HG03342 (cell line): ENCODE data around the gene CDH5.

ENCODE experiments used
- ATAC-seq: cut with Tn5 transposase; IDR thresholded peaks from one replicate; pipeline ENCODE4 v1.9.1; 2021; ENCODE audit warnings: mild to moderate bottlenecking, moderate library complexity; ENCODE audit not compliant: unreplicated experiment

The CDH5 gene

DNA sequence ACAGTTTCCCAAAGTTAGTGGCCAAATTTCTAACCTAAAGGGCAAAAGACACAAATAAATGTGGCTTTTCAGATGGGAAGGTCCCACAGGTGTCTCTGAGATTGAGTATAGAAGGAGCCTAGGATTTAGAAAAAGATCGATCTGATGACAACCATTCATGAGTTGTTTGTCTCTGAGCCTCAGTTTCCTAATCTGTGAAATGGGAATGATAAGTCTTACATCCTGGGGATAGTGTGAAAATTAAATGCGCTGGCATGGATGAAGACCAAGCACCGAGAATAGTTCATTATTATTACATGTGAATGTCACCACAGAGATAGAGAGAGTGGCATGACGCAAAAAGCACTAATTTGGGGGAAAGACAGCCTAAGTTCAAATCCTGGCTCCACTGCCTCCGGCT, 7.2 kb downstream of the CDH5 start:
- no peak for ATAC-seq

GRCh38 chr16:66374176-66374575, 7.7 kb downstream of the CDH5 start:
- no peak for ATAC-seq

DNA sequence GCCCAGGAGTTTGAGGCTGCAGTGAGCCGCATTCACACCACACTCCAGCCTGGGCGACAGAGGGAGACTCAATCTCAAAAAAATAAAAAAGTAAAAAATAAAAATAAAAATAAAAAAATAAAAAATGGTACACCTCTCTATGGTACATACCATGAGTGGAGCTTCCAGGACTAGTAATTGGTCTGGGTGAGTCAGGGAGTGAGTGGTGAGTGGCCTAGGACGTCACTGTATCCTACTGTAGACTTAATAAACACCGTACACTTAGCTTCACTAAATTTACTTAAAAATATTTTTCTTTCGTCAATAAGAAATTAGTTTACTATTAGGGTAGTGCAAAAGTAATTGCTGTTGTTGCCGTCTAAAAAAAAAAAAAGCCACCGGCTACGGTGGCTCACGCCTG, 9.0 kb downstream of the CDH5 start:
- ATAC-seq = no peak

DNA sequence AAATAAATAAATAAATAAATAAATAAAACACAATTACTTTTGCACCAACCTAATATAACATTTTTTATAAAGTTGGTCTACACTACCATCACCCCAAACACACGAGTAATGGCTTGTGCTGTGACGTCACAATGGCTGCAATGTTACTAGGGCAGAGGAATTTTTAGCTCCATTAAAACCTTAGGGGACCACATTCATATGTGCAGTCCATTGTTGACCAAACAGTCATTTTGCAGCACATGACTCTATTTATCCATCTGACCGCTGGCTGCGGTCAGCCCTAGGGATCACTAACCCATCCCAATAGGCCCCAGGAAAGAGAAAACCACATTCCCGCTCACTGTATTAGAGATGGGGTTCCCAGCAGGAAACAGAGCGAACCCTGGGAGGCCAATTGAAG, 9.6 kb downstream of the CDH5 start:
- no peak for ATAC-seq

- ATAC-seq = no peak
Observed at GRCh38 chr16:66376577-66377305, 10.2 kb downstream of the CDH5 start.

- ATAC-seq = no peak
Observed at GRCh38 chr16:66377324-66377723, 10.8 kb downstream of the CDH5 start.

DNA sequence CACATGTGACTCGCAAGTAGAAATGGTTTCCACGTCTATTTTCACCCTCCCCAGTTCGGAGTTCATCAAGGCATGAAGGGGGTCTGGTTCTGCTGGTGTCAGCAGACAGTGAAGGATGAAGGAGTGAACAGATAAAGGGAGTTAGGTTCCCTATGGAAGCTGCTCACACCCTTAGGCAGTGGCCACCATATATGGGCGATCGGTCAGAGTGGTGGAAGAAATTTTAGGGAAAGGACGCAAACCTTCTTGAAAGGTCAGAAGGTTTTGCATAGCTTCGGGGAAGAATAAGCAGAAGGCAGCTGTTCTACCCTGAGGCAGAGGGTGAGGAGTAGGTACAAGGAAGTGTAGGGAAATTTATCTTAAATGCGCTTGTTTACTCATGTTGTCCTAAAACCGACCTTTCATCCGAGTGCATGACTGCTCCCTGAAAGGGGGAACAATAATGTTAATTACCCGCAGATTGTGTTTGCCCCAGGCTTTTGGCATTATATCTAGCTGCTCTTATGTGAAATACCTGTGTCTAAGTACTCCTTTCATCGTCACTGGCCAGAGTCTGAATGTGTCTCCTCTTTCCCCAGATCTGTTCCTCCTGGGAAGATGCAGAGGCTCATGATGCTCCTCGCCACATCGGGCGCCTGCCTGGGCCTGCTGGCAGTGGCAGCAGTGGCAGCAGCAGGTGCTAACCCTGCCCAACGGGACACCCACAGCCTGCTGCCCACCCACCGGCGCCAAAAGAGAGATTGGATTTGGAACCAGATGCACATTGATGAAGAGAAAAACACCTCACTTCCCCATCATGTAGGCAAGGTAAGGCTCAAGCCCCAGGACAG, 12.5 kb downstream of the CDH5 start:
- no peak for ATAC-seq

DNA sequence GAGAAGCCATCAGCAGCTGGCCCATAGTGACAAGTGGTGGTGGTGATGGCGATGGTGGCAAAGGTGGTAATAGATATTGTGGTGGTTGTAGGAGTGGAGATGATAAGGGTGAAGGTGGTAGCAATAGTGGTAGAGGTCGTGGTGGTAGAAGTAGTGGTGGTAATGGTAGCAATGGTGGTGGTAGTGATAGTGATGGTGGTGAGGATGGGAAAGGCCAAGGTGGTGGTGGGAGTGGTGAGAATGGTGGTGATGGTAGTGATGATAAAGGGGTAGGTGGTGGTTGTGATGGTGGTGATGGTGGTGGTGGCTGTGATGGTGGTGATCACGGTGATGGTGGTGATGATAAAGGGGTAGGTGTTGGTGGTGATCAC, 13.1 kb downstream of the CDH5 start:
- ATAC-seq = no peak

GRCh38 chr16:66380421-66380820, 13.9 kb downstream of the CDH5 start:
- no peak for ATAC-seq

GRCh38 chr16:66381585-66382170, 15.2 kb downstream of the CDH5 start:
- ATAC-seq = no peak

- ATAC-seq = no peak
Observed at GRCh38 chr16:66382171-66382965, 15.9 kb downstream of the CDH5 start.

DNA sequence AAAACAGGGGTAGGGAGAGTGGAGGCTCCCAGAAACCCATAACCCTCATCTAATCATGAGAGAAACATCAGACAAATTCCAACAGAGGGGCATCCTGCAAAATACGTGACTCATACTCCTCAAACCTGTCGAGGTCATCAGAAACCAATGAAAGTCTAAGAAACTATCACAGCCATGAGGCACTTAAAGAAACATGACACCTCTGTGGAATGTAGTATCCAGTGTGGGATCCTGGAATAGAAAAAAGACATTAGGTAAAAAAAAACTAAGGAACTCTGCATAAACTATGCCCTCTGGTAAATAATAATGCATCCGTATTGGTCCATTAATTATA, 16.4 kb downstream of the CDH5 start:
- no peak for ATAC-seq

DNA sequence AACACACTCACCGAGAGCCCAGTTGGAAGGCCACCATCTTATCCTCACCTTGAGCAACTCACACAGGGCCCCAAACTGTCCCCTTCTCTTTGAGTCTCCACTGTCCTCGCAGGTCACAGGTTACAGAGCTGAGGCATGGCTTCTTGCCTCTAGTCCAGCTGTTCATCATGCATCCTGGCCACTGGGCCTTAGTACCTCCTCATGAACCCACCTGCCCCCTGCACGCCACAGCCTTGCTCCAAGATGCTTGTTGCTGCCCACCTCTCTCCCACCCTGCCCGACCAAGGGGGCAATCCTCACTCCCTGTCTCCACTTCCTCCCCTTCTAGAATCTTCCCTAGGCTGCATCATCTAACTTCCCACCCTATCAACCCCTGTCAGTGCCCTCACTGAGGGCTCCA, 17.1 kb downstream of the CDH5 start:
- no peak for ATAC-seq

DNA sequence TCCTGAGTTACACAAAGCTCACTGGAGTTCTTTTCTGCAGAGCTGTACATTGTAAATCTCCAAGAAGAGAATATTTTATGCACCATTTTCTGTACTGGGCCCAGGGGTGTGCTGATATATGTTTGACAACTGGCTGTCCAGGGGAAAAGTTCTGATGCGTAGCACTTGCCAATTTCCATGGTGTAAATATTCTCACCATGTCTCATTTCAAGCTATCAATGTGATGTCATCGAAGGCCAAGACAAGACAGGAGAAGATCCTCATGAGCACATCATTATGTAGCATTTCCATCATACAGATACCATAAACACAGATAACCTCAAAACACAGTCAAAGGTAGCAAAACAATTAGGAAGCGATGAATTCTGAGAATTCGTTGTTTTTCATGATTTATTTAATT, 18.9 kb downstream of the CDH5 start:
- ATAC-seq = no peak

DNA sequence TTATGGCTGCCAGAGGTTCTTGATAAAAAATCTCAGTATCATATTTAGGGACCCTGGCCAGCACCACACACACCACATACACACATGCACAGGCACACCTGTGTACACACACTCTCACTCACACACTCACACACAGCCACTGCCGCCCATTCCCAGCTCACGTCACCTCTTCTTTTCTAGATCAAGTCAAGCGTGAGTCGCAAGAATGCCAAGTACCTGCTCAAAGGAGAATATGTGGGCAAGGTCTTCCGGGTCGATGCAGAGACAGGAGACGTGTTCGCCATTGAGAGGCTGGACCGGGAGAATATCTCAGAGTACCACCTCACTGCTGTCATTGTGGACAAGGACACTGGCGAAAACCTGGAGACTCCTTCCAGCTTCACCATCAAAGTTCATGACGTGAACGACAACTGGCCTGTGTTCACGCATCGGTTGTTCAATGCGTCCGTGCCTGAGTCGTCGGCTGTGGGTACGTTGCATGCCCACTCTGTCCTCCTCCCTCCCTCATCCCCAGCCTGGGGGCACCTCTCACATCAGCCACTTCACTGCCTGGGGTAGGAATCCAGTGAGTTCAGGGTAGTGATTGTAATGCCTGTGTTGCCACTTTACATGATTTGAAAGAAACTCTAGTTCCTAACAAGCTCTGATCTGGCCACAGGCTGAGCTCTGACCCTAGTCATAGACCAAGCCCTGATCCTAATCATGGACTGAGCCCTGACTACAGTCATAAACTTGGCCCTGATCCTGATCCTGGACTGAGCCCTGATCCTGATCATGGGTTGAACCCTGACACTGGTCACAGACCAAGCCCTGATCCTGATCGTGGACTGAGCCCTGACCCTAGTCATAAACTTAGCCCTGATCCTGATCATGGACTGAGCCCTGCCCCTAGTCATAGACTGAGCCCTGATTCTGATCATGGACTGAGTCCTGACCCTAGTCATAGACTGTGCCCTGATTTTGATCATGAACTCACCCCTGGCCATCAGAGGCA, 20.4 kb downstream of the CDH5 start:
- ATAC-seq = no peak

- ATAC-seq = no peak
Observed at GRCh38 chr16:66387817-66388332, 21.4 kb downstream of the CDH5 start.

DNA sequence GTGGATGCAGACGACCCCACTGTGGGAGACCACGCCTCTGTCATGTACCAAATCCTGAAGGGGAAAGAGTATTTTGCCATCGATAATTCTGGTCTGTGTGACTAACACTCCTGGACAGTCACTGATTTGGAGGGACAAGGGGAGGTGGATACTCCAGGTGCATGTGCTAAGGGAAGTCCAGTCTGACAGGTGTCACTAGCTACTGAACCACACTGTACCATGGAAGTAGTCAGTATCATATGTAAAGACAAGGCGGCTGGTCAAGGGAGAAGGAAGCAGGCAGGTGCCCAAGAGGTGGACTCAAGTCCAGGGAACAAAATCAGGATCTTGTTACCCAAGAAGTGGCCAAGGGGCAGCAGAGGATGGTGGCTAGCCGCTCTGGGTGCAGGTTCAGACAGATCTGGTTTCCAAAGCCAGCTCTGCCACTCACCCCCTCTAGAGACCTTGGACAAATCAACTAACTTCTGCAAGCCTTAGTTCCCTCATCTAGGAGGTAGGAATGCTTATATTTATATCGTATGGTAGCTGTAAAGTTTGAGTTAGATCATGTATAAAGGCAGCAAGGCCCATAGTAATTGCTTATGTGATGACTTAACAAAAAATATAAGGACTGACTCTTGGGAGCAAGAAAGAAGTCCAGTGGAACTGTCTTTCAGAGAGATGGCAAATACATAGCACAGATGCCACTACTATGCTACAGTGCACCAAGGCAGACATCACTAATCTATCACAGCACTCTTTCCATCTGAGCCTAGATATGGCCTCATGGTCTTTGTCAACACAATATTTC, 22.1 kb downstream of the CDH5 start:
- ATAC-seq = no peak

- no peak for ATAC-seq
Observed at GRCh38 chr16:66389256-66390176, 23.0 kb downstream of the CDH5 start.
